Activated T-helper 17 cell treated with anti-CD3 and anti-CD28 coated beads, Interleukin-2, amount 50 U/mL, for 72 hours (primary cell): ENCODE data around the gene RCCD1. TPM values are rescaled to one million over a fixed set of nuclear protein-coding genes. Genes with fewer than 3 reads are reported as not detected.
A peak's percentile ranks its signal among the peaks of the same experiment; 100 is the strongest.

Experiments
- ATAC-seq: fragments of 150-1000 bp; cut with Tn5 transposase; replicated peaks from 2 replicates; pipeline ENCODE4 v1.10.0; 2021; ENCODE audit warnings: mild to moderate bottlenecking, moderate library complexity
- H3K27ac Mint-ChIP-seq: one replicate; pipeline ENCODE4 v1.8.0; 2022; ENCODE audit warnings: mixed read lengths
- H3K27me3 Mint-ChIP-seq: one replicate; pipeline ENCODE4 v1.8.0; 2022; ENCODE audit warnings: mixed read lengths
- H3K36me3 Mint-ChIP-seq: one replicate; pipeline ENCODE4 v1.8.0; 2022; ENCODE audit warnings: low read depth, mild to moderate bottlenecking, mixed read lengths
- H3K4me1 Mint-ChIP-seq: one replicate; pipeline ENCODE4 v1.8.0; 2022; ENCODE audit warnings: mixed read lengths
- H3K4me3 Mint-ChIP-seq: one replicate; pipeline ENCODE4 v1.8.0; 2022; ENCODE audit warnings: mild to moderate bottlenecking, mixed read lengths
- H3K9me3 Mint-ChIP-seq: one replicate; pipeline ENCODE4 v1.8.0; 2022; ENCODE audit warnings: mixed read lengths
- total RNA-seq, 2 donors: library from RNA; stranded (reverse); gene quantifications; one replicate each; pipeline ENCODE4 v1.2.3, GENCODE V29; 2022

The RCCD1 gene
- total RNA-seq, 2 donors from 2014 or later = 31.9 to 32.8 TPM

DNA sequence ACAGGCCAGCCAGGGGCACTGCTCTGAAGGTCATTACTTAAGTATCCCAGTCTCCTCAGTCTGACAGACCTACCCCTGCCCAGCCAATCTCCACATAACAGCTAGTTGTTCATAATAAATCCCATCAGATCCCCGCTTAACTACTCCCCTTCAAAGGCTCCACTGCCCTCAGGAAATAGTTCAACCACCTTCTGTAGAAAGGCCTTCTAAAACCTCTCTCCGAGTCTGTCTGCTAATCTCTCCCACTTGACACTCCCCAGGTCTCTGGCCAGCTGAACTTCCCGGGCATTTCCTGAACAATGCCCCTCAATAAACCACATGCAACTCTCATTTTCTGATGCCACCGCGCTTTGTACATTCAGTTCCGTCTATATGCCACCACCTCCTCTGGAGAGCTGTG, 33.6 kb downstream of the RCCD1 start:
- H3K27ac Mint-ChIP-seq = no peak overlapping the region
- H3K4me3 Mint-ChIP-seq = peak overlapping the region; percentile 6
- H3K9me3 Mint-ChIP-seq = no peaks in the 10 kb centered on the region
- H3K27me3 Mint-ChIP-seq = no peaks in the 10 kb centered on the region
- ATAC-seq = no peak
- peaks cover 34% of the 10 kb centered on the region for H3K36me3 Mint-ChIP-seq
- peaks cover 22% of the 10 kb centered on the region for H3K4me1 Mint-ChIP-seq

DNA sequence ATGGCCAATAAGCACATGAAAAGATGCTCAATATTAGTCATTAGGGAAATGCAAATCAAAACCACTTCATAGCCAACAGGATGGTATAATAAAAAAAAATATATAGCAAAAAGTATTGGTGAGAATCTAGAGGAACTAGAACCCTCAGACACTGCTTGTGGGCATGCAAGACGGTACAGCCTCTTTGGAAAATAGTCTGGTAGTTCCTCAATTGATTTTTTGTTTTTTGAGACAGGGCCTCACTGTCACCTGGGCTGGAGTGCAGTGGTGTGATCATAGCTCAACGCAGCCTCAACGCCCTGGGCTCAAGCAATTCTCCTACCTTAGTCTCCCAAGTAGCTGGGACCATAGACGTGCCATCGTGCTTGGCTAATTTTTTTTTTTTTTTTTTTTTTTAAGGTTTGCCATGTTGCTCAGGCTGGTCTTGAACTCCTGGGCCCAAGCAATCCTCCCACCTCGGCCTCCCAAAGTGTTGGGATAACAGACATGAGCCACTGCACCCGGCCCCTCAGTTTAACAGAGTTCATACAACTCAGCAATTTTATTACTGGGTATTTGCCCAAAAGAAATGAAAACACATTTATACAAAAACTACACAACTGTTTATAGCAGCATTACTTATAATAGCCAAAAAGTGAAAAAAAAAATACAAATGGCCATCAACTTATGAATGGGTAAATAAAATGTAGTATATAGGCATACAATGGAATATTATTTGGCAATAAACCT, 34.5 kb downstream of the RCCD1 start:
- no peaks in the 10 kb centered on the region for H3K27me3 Mint-ChIP-seq
- H3K36me3 Mint-ChIP-seq = peaks cover 30% of the 10 kb centered on the region
- H3K4me3 Mint-ChIP-seq = peak overlapping the region; percentile 6
- H3K27ac Mint-ChIP-seq = no peak overlapping the region
- H3K9me3 Mint-ChIP-seq = no peaks in the 10 kb centered on the region
- no peak for ATAC-seq
- peaks cover 21% of the 10 kb centered on the region for H3K4me1 Mint-ChIP-seq

DNA sequence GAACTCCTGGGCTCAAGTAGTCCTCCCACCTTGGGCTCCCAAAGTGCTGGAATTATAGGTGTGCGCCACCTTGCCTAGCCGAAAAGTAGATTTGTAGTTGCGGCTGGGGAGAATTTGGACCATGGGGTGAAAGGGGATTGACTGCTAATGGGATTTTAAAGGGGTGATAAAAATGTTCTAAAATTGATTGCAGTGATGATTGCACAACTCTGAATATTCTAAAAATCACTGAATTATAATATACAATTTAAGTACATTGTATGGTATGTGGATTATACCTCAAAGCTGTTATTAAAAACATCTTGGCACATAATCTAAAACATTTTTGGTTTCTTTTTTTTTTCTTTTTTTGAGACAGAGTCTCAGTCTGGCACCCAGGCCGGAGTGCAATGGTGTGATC, 35.8 kb downstream of the RCCD1 start:
- ATAC-seq = no peak
- Mint-ChIP-seq H3K27me3 (no peaks in the 10 kb centered on the region), H3K36me3 (peaks cover 25% of the 10 kb centered on the region), H3K27ac (no peak overlapping the region), H3K4me3 (no peak overlapping the region), H3K9me3 (no peaks in the 10 kb centered on the region), H3K4me1 (peaks cover 21% of the 10 kb centered on the region)

DNA sequence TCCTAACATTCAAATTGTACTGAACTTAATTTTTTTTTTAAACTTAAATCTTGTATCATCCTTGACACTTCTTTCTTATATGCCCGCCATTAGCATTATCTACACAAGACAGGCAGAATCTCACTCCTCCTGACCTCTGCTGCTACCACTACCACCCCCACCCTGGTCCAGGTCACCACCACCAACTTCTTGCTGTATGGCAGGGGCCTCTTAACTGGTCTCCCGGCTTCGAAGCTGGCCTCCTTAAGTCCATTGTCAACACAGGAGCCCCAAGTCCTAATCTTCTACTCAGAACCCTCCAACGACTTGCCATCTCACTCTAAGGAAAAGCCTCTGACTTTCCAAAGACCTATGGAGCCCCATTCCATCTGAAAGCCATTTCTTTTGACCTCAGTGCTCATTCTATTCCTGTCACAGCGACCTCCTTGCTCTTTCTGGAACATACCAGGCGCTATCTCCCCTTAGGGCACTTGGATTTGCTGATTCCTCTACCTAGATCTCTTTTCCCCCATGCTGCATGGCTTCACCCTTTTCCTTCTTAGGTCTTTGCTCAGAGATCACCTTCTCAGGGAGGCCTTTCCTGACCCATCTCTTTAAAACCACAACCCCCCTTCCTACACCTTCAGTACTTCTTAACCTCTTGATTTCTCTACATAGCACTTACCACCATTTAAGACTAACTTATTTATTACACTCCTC, 37.1 kb downstream of the RCCD1 start:
- peaks cover 25% of the 10 kb centered on the region for H3K4me1 Mint-ChIP-seq
- H3K4me3 Mint-ChIP-seq = peak overlapping the region; percentile 90
- no peaks in the 10 kb centered on the region for H3K27me3 Mint-ChIP-seq
- no peak for ATAC-seq
- no peak overlapping the region for H3K27ac Mint-ChIP-seq
- H3K36me3 Mint-ChIP-seq = peaks cover 25% of the 10 kb centered on the region
- H3K9me3 Mint-ChIP-seq = no peaks in the 10 kb centered on the region

DNA sequence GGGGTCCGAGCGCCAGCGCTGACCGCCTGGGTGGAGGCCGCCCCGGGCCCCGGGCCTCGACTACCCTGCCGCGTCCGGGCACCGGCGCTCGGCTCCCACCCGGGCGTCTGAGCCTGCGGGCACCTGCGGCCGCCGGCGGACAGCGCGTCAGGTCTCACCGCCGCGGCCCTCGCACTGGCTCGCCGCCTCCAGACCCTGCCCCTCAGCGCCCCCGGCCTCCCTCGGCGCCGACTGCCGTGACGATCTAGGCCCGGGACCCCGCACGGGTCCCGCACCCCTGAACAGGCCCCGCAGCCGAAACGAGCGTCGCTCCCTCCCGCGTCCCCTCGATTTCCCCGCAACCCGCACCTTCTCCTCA, 39.4 kb downstream of the RCCD1 start:
- peak; percentile 22 for ATAC-seq
- Mint-ChIP-seq H3K4me3 (peak overlapping the region; percentile 90), H3K4me1 (peaks cover 14% of the 10 kb centered on the region), H3K27me3 (no peaks in the 10 kb centered on the region), H3K27ac (peak overlapping the region; percentile 90), H3K36me3 (peaks cover 47% of the 10 kb centered on the region), H3K9me3 (no peaks in the 10 kb centered on the region)

- ATAC-seq = peak; percentile 99
- Mint-ChIP-seq H3K27me3 (no peaks in the 10 kb centered on the region), H3K36me3 (peaks cover 53% of the 10 kb centered on the region)
Observed at GRCh38 chr15:90994417-90995311, 40.0 kb downstream of the RCCD1 start, which contains the start of gene PRC1. PRC1 (minus strand) TSS chr15:90994535; CDS start chr15:90994417, 118 bp downstream.

DNA sequence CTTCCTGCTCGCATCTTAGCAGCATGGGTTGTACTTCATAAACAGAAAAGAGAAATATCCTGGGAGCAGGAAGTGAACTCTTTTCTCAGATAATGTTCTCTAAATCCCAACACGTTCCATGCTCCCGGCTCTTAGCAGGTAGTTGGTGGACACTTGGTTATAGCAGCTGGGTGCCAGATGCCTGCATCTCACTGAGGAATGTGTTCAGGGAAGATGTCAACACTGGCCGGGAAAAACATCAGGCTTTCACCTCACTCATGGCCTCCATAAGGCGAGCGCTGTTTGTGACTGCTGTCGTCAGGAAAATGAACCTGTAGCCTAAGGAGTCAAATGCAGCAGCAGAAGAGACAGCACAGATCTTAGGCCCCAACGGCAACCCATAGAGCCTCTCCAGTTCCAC, 44.1 kb downstream of the RCCD1 start:
- Mint-ChIP-seq H3K4me3 (no peak overlapping the region), H3K9me3 (no peaks in the 10 kb centered on the region), H3K36me3 (peaks cover 74% of the 10 kb centered on the region), H3K27me3 (no peaks in the 10 kb centered on the region), H3K4me1 (peaks cover 3% of the 10 kb centered on the region), H3K27ac (no peak overlapping the region)
- ATAC-seq = no peak

More at GRCh38 chr15:90994417-90995311, 40.0 kb downstream of the RCCD1 start, which contains the start of gene PRC1:
- Mint-ChIP-seq H3K4me3 (peak within 1 kb of the TSS; percentile 90), H3K27ac (peak within 1 kb of the TSS; percentile 90), H3K9me3 (no peaks in the 10 kb centered on the region), H3K4me1 (peaks cover 14% of the 10 kb centered on the region)

GRCh38 chr15:91001209-91001608, 46.5 kb downstream of the RCCD1 start:
- H3K4me1 Mint-ChIP-seq = peaks cover under 1% of the 10 kb centered on the region
- ATAC-seq = no peak
- H3K9me3 Mint-ChIP-seq = no peaks in the 10 kb centered on the region
- H3K4me3 Mint-ChIP-seq = no peak overlapping the region
- H3K27me3 Mint-ChIP-seq = no peaks in the 10 kb centered on the region
- no peak overlapping the region for H3K27ac Mint-ChIP-seq
- peaks cover 93% of the 10 kb centered on the region for H3K36me3 Mint-ChIP-seq

DNA sequence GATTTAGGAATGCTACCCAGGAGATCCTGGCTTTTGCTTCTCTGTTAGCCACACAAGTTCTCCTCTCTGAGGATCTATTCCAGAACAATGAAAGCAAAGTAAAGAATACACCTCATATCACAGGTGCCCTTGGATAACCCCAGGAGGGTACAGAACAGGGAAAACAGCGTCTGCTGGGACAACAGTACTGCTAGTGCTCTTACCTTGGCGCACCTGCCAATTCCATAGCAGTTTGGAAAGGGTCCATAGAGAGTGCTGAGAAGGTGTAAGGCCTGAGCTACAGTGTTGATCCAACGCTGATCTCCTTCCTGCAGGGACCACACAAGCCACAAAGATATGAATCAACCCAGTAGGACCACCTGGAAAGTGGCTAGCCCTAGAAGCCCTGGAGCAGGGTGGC, 52.6 kb downstream of the RCCD1 start:
- Mint-ChIP-seq H3K4me3 (no peak overlapping the region), H3K9me3 (no peaks in the 10 kb centered on the region), H3K27ac (no peak overlapping the region), H3K36me3 (peaks cover 95% of the 10 kb centered on the region), H3K27me3 (no peaks in the 10 kb centered on the region), H3K4me1 (no peaks in the 10 kb centered on the region)
- no peak for ATAC-seq

Other genes with a start within 250 kb of the RCCD1 start
- gene BLM, start 237.5 kb upstream of the RCCD1 start, total RNA-seq = 10 to 100 TPM; 68.2 to 81.4 TPM
- 100 to 1,000 TPM; 605 to 771 TPM for gene FURIN, start 86.3 kb upstream of the RCCD1 start, total RNA-seq
- 100 to 1,000 TPM in 1 of 2 donors, 10 to 100 TPM in 1; 98.5 to 122 TPM for gene FES, start 70.4 kb upstream of the RCCD1 start, total RNA-seq
- 100 to 1,000 TPM; 121 to 127 TPM for gene MAN2A2, start 51.6 kb upstream of the RCCD1 start, total RNA-seq
- gene HDDC3, start 22.3 kb upstream of the RCCD1 start, total RNA-seq = 10 to 100 TPM; 15.9 to 19.0 TPM
- 100 to 1,000 TPM; 101 to 103 TPM for gene UNC45A, start 19.6 kb upstream of the RCCD1 start, total RNA-seq
- gene PRC1, start 39.7 kb downstream of the RCCD1 start, total RNA-seq = 100 to 1,000 TPM; 133 to 158 TPM
- gene VPS33B, start 67.7 kb downstream of the RCCD1 start, total RNA-seq = 10 to 100 TPM; 21.4 to 23.4 TPM
- gene SV2B, start 145.4 kb downstream of the RCCD1 start, total RNA-seq = under 1 TPM; 0.04 to 0.13 TPM